GM19240 (cell line): ENCODE measurements around the gene TRMT2A.

Experiments used
- DNase-seq: peaks from one replicate; pipeline ENCODE4 v3.0.0; 2011; ENCODE audit warnings: low spot score; ENCODE audit not compliant: insufficient read length

TRMT2A gene

GRCh38 chr22:20121856-20122415, 4.9 kb upstream of the TRMT2A start:
- no peak for DNase-seq

GRCh38 chr22:20118300-20119020, 1.4 kb upstream of the TRMT2A start:
- no peak for DNase-seq

- DNase-seq: peak; percentile 51
These were observed 740 bp upstream of the TRMT2A start for GRCh38 chr22:20117633-20118299.

DNA sequence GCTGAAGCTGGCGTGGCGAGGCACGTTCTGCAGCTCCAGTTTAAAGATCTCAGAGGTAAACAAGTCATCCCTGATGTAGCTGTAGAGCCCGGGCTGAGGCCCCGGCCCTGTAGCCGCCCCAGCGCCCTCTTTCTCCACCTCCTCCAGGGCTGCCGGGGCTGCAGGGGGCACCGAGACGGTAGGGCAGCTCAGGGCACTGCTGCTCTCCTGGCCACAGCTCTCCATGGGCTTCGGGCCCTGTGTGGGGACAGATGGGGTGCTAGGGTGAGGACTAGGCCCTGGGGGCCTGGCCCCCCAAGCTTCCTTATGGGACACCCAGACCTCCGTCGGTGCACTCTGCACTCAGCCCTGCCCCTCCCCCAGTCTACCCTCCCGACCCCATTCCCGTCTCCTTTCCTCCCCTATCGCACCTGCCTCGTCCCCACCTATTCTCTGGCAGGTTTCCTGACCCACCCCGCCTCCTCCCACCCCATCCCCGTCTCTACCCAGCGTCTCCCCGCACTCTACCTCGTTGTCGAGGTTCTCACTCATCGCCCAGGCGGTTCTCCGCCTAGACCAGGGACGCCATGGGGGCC, 563 bp downstream of the TRMT2A start:
- DNase-seq: no peak

DNA sequence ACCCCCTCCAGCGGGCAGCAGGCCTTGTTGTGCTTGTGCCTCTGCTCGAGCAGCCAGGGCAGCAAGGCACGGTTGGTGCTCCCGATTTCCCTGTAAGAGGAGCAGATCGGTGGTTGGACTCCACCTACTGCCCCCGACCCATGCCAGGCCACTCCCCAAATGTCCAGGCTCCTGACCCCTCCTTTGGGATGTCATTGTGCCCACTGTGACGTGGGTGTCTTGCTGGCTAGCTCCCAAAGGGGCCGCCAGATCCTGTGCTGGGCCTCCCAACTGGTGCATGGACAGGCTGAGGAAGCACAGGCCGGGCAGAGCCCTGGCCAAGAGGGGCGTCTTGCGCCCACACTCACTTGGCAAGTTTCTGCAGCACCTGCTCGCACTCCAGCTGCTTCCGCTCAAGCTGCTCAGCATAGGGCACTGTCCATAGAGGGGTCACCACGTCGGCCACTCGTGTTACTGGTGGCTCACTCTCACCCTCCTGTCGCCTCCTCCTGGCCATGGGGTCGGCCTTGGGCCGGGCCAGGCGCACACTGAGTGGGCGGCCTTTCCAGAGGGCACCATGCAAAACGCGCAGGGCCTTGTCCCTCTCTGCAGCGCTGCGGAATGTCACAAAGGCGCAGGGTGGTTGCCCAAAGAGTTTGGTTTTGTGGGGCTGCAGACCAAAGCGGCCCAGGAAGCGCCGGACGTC, 1.2 kb downstream of the TRMT2A start, which contains the start of gene RANBP1:
RANBP1 (plus strand) TSS at position 414 of the 685 bp plus-strand sequence; CDS start at position 495, 81 bp downstream.
- DNase-seq: no peak

DNA sequence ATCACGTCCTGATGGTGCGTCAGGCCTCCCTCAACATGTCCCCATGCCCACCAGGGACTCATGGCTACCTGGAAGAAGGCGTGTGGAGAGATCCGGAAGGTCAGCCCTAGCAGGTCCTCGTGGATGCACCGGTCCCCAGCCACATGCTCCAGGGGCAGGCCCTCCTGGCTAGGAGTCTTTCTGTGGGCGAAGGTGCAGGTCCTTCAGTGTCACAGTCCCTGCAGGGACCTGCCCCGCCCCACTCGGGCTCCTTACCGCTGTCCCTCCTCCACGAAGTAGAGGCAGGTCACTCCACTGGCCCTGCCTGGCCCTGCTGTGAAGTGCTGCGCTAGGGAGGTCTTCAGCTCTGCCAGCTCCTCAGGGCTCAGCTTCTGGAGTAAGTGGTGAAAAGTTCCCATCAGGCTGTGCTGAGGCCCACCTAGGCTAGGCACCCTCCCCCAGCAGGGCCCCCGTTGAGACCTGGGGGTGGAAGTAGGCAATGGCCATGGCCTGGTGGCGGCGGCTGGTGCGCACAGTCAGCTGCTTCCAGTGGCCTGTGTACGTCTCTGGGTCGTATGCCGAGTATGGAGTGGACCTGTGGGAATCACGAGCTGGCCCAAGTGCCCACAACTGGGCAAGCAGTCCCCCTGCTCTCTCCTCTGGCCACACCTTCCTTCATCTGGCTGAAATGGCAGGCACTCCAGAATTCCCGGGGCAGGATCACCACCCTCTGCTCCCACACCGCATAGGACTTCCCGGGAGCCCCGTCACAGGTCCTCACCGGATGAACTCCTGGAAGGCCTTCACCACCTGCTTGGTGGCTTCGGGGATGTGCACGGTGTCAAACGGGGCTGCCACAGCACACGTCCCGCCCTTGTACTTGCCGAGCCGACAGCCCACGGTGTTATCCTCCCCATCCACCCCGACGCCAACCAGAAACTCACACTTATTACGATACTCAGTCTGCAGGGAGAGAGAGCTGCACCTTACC, 2.2 kb downstream of the TRMT2A start:
- no peak for DNase-seq

DNA sequence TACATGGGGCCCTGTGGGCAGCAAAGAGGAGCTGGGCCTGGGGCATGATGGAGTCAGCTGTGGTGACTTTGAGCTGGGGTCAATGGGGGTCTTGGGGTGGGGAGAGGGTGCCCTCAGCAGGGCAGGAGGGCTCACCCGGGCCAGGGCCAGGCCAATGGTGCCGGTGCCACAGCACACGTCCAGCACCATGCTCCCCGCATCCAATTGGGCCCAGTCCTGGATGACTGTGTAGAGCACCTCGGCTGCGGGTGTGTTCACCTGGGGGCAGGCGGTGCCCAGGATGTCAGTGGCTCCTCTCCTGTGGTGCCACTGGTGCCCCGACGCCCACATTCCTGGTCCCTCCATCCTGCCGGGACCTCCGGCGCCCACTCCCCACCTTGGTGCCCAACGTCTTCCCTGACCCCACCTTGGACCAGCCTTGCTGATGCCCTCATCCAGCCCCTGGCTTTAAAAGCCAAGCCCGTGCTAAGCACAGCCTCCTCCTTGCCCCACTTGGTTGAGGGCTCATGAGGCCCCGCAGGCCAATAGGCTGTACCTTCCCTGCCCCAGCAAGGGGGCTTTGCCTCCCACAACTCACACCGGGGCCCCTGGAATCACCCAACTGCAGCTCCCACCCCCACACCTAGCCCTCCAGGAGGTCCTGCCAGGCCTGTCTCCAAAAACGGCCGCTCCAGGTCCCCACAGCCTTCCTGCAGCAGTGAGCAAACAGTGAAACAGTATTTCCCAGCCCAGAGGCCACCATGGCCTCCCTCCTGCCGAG, 3.3 kb downstream of the TRMT2A start:
- no peak for DNase-seq

DNA sequence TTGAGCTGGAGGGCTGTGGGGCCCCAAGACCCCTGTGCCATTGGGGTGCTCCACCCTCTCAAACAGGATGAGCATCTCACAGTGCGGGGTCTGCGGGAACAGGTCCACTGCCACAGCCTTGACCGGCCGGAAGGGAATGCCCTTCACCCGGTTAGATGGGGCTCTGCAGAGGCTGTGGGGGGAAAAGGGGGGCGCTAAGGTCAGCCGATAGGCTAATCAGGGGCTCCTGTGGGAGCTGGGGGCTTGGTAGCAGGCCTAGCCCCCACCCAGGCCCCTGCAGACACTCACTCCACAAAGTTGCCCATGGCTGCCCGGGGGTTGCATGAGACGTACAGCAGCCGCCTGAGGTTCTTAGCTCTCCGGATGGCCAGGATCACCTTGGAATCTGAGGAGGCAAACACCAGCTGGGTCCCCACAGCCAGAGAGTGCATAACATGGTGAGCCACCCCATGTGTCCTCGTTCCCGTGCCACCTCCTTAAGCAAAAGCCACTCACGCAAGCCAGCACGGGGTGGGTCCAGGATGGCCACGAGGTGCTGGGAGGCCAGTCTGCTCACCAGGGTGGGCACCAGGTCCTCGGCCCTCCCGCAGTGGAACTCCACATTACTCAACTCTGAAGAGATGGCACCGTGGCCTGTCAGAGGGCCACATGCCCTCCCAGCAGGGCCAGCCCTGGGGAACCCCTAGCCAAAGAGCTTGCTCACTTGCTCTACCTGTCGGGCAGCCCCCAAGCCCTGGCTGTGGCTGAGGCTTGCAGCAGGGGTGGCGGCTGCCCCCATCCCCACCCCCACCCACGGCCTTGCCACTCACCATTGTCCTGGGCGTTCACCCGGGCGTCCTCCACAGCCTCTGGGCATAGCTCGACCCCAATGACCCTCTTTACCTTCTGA, 4.2 kb downstream of the TRMT2A start:
- DNase-seq: no peak

DNA sequence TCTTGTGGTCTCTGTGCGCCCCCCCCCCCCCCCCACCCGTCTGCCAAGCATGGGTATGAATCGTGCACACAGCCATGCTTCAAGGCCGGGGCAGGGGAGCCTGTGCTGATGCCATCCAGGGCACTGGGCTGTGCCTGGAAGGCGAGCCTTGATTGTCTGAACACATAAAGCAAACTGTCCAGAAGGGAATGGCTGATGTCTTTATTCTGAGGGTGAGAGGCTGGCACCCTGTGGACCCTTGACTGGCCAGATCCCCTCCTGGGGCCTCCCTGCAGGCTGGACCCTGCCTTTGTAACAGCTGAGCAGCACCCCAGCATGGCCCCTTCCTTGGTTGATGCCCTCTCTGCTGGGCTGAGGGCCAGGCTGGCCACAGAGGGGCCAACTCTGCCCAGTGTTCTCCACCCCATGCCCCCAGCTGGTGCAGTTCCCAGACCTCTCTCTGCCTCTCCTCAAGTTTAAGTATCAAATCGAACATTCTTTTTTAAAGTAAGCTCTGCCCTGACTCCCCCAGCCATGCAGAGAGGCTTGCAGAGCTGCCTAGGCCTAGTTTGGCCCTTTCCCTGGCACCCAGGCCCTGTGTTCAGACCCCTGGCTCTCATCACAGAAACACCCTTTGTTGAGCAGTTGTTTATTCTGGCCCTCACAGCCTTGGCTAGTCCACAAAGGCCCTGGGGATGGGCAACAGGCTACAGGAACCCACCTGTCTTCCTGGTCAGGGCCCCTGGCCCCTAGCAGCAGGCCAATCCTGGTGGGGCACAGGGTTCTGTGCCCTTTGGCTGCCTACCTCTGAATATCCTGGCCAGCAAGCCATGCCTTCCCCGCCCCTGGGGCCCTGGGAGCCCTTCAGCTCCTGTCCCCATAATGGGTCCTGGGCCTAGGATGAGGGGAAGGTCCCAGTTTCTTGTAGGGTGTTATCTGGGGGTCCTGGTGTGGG, 5.1 kb downstream of the TRMT2A start:
- no peak for DNase-seq

DNA sequence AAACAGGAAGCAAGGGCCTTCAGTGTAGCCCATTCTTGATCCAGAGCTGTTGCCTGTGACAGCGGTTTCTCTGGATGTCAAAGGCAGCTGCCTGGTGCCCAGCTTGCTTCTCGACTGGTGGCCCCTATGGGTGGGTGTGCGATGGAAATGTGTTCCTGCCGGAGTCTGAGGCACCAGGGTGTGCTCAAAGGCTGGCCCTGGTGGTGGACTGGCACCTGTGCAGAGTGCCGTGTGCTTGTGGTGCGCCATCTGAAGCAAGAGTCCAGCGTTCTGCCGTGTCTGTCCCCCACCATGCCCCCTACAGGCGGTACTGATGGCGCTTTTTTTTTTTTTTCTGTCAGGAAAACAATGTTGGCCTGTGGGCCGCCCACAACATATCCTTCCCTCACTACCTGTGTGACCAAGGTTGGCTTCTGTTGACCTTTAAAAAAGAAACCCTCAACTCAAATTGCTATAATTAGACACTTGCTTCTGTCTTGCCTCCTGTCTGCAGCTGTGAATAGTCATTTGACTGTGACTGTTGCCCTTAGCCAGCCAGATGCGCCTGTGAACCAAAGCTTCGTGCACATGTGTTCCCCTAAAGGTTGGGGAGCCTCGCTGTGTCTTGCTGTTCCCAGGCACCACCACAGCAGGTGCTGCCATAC, 5.9 kb downstream of the TRMT2A start:
- DNase-seq: no peak

DNA sequence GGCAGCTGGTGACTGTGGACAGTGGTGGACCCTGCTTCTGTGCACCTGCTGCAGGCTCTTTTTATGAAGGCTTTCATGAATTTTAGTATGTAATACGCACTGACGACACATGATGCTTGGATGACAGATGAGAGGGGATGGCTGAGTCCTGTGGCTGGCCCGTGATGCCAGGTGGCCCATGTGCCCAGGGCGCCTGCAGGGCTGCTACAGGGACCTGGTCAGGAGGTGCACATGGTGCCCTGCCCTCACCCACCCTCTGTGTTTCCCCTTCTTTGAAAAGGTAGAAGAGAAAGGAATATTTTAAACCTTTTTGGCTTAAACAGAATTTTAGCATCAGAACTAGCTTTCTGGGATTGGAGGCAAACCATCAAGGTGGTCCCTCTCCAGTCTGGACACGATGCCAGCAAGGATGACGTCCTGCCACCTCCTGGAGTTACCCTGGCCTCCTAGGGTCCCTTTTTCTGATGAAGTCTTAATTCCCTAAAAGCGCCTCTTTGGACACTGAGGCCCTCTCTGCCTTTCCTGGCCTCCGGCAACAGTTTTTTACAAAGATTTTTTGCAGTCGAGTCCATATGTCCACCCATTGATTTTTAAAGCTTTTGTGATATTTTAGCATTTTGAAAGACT, 6.6 kb downstream of the TRMT2A start:
- no peak for DNase-seq

DNA sequence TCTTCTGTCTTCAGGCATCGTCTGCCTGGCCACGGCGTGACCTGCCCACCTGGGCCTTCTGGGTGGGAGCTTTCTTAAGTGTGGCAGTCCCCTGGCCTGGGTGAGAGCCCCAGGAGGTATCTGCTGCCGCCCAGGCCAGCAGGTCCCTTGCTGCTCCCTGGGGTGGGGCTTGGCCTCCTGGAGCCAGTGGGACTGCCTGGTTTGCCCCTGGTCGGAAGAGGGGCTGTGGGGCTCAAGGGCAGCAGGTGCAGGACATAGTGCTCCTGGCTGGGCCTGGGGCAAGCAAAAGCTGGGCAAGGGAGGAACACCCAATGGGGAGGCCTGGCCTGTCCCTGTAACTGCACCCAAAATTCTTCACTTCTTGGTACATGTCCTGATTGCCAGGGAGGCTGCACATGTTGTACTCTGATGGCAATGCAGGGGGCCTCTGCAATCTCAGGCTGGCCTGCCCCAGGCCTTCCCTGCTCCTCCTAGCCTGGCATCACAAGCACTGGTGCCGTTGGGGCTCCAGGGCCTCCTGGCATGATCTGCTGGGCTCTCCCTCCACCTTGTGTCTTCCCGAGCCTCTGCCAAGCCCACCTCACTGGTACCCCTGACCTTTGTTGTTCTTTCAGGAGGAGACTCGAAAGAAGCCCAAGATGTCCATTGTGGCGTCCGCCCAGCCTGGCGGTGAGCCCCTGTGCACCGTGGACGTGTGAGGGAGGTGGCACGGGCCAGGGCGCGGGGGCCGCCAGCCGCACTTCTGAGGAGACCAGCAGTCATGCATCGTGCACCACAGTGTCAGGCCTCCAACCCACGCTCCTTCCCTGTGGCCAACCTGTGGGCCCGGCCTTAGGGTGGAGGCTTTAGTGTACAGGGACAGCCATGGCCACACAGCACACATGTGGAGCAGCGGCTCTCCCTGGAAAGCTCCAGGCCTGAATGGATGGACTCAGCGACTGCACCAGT, 7.3 kb downstream of the TRMT2A start:
- DNase-seq: no peak

DNA sequence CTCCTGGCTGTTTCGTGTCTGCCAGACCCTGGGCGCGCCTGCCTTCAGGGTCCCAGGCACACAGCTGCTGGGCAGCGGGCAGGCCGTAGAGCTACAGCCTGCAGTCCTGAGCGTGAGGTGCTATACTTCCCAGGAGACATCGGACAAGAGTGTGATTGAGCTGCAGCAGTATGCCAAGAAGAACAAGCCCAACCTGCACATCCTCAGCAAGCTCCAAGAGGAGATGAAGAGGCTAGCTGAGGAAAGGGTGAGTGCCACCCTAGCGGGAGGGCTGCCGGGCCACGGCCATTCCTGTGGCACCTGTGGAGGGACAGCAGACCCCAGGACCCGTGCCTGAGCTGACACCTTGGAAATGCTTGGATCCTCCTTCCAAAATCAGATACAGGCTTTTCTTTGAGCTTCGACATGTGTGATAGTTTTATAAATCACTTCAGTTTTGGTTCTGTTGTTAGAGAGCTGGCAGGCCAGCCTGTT, 8.2 kb downstream of the TRMT2A start:
- no peak for DNase-seq

GRCh38 chr22:20107951-20108756, 8.9 kb downstream of the TRMT2A start:
- DNase-seq: no peak

- no peak for DNase-seq
These were observed 9.5 kb downstream of the TRMT2A start for GRCh38 chr22:20107471-20107901.
